ENCODE measurements around the gene LARP4.

DNA sequence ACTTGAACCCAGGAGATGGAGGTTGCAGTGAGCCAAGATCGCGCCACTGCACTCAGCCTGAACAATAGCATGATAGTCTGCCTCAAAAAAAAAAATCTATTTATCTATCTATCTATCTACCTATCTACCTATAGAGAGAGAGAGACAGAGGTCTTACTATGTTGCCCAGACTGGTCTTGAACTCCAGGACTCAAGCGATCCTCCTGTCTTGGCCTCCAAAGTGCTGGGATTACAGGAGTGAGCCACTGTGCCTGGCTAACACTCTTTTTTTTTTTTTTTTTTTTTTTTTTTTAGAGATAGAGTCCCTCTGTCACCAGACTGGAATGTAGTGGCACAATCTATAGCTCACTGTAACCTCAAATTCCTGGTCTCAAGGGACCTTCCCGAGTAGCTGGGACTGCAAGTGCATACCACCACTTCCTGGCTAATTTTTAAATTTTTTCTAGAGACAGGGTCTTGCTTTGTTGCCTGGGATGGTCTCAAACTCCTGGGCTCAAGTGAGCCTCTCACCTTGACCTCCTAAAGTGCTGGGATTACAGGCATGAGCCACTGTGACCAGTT, 6.1 kb upstream of the LARP4 start:
- TF ChIP-seq, protein P1, sequence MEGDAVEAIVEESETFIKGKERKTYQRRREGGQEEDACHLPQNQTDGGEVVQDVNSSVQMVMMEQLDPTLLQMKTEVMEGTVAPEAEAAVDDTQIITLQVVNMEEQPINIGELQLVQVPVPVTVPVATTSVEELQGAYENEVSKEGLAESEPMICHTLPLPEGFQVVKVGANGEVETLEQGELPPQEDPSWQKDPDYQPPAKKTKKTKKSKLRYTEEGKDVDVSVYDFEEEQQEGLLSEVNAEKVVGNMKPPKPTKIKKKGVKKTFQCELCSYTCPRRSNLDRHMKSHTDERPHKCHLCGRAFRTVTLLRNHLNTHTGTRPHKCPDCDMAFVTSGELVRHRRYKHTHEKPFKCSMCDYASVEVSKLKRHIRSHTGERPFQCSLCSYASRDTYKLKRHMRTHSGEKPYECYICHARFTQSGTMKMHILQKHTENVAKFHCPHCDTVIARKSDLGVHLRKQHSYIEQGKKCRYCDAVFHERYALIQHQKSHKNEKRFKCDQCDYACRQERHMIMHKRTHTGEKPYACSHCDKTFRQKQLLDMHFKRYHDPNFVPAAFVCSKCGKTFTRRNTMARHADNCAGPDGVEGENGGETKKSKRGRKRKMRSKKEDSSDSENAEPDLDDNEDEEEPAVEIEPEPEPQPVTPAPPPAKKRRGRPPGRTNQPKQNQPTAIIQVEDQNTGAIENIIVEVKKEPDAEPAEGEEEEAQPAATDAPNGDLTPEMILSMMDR (conservative IDR thresholded peaks at IDR 0.05; ENCODE audit: low read depth, low read length): no peak
- no peak for TF ChIP-seq EZH2phosphoT487 (IDR thresholded peaks at IDR 0.05; ENCODE audit: borderline replicate concordance, low read length)

Measured in PC-3 (cell line).